NB4 (cell line): ENCODE measurements around the gene MBTPS2.
"Not testable (repeated sequence)": the region's sequence is repeated elsewhere in the genome, so short reads cannot be mapped to it uniquely, and the experiment has no call there.

Experiments used
- MAX ChIP-seq: IDR thresholded peaks from 2 replicates; pipeline ENCODE4 v1.6.1; 2011; ENCODE audit warnings: low read depth, low read length
- POLR2A ChIP-seq: IDR thresholded peaks from 2 replicates; pipeline ENCODE4 v1.6.1; 2011; ENCODE audit warnings: mild to moderate bottlenecking; ENCODE audit not compliant: insufficient read length; ENCODE audit errors: extremely low read depth
- TF ChIP-seq, protein P1 (sequence below): IDR thresholded peaks from one replicate; pipeline ENCODE4 v1.5.1; 2012; ENCODE audit warnings: low read depth, low read length

DNA sequence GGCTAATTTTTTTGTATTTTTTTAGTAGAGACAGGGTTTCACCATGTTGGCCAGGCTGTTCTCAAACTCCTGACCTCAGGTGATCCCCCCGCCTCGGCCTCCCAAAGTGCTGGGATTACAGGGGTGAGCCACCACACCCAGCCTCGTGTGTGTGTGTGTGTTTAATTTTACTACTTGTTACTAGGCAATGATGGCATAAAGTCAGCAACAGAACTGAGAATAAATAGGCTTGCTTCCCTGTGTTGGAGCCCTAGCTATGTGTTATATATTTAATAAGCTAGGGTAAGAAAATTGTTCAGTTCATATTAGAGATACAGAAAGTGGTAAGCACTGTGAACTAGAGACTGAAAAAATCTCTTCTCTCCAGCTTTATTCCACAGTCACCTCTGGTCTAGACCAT is 34.8 kb downstream of the MBTPS2 start:
- not testable (repeated sequence) for TF ChIP-seq MAX, POLR2A
- TF ChIP-seq, protein P1, sequence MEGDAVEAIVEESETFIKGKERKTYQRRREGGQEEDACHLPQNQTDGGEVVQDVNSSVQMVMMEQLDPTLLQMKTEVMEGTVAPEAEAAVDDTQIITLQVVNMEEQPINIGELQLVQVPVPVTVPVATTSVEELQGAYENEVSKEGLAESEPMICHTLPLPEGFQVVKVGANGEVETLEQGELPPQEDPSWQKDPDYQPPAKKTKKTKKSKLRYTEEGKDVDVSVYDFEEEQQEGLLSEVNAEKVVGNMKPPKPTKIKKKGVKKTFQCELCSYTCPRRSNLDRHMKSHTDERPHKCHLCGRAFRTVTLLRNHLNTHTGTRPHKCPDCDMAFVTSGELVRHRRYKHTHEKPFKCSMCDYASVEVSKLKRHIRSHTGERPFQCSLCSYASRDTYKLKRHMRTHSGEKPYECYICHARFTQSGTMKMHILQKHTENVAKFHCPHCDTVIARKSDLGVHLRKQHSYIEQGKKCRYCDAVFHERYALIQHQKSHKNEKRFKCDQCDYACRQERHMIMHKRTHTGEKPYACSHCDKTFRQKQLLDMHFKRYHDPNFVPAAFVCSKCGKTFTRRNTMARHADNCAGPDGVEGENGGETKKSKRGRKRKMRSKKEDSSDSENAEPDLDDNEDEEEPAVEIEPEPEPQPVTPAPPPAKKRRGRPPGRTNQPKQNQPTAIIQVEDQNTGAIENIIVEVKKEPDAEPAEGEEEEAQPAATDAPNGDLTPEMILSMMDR, result not testable (repeated sequence)
